ENCODE measurements around the gene LRRC3.

- TF ChIP-seq POLR2A (IDR thresholded peaks at IDR 0.05; ENCODE audit: low read depth, low read length) (no peak), POLR2AphosphoS5 (IDR thresholded peaks at IDR 0.05; ENCODE audit: low read depth, low read length) (no peak)
Measured at GRCh38 chr21:44418876-44419230, 36.5 kb upstream of the LRRC3 start.

Measured in GM12891 (cell line).